Measurements from ENCODE around the gene TMEM131L. TPM values are rescaled to one million over a fixed set of nuclear protein-coding genes. Genes with fewer than 3 reads are reported as not detected.

Gene TMEM131L
- total RNA-seq, 3 donors from 2014 or later = 18.7 to 22.0 (median 19.5) TPM

GRCh38 chr4:153531976-153532626 lies 65.9 kb downstream of the TMEM131L start:
- DNase-seq (ENCODE audit: low spot score in 2 of 2) = no peak
- intact Hi-C loops (cut with DNase I; ENCODE audit: low total_unique reads) = no loop called here
- H3K27ac ChIP-seq = no peak overlapping the region
- TF ChIP-seq POLR2A (IDR thresholded peaks at IDR 0.05) = no peak
- TF ChIP-seq POLR2AphosphoS5 (IDR thresholded peaks at IDR 0.05) = no peak
- TF ChIP-seq CTCF (IDR thresholded peaks at IDR 0.05) = no peak
- H3K36me3 ChIP-seq = no peaks in the 10 kb centered on the region
- H3K4me1 ChIP-seq = no peaks in the 10 kb centered on the region
- H3K27me3 ChIP-seq = no peaks in the 10 kb centered on the region
- H3K9me3 ChIP-seq = no peaks in the 10 kb centered on the region
- no peak overlapping the region for H3K4me3 ChIP-seq

- H3K4me3 ChIP-seq = no peak overlapping the region
- H3K4me1 ChIP-seq = no peaks in the 10 kb centered on the region
- TF ChIP-seq POLR2A (IDR thresholded peaks at IDR 0.05) (no peak), CTCF (IDR thresholded peaks at IDR 0.05) (no peak), POLR2AphosphoS5 (IDR thresholded peaks at IDR 0.05) (no peak)
Observed at GRCh38 chr4:153532636-153533035, 66.5 kb downstream of the TMEM131L start.

GRCh38 chr4:153533387-153533786 lies 67.2 kb downstream of the TMEM131L start:
- no peak for TF ChIP-seq CTCF (IDR thresholded peaks at IDR 0.05)
- no peak for TF ChIP-seq POLR2A (IDR thresholded peaks at IDR 0.05)
- no peak for TF ChIP-seq POLR2AphosphoS5 (IDR thresholded peaks at IDR 0.05)
- Histone ChIP-seq H3K4me1 (no peaks in the 10 kb centered on the region), H3K36me3 (no peaks in the 10 kb centered on the region), H3K27ac (no peak overlapping the region), H3K4me3 (no peak overlapping the region), H3K27me3 (no peaks in the 10 kb centered on the region), H3K9me3 (no peaks in the 10 kb centered on the region)
- intact Hi-C loops (cut with DNase I; ENCODE audit: low total_unique reads) = no loop called here
- DNase-seq (ENCODE audit: low spot score in 2 of 2) = no peak

More at GRCh38 chr4:153532636-153533035, 66.5 kb downstream of the TMEM131L start:
- Histone ChIP-seq H3K27me3 (no peaks in the 10 kb centered on the region), H3K36me3 (no peaks in the 10 kb centered on the region), H3K9me3 (no peaks in the 10 kb centered on the region), H3K27ac (no peak overlapping the region)
- DNase-seq (ENCODE audit: low spot score in 2 of 2) = no peak
- intact Hi-C loops (cut with DNase I; ENCODE audit: low total_unique reads) = no loop called here

- Histone ChIP-seq H3K27ac (no peak overlapping the region), H3K4me1 (no peaks in the 10 kb centered on the region), H3K4me3 (no peak overlapping the region), H3K27me3 (no peaks in the 10 kb centered on the region), H3K36me3 (no peaks in the 10 kb centered on the region), H3K9me3 (no peaks in the 10 kb centered on the region)
- DNase-seq (ENCODE audit: low spot score in 2 of 2) = no peak
- TF ChIP-seq POLR2A (IDR thresholded peaks at IDR 0.05) = no peak
- no peak for TF ChIP-seq CTCF (IDR thresholded peaks at IDR 0.05)
- TF ChIP-seq POLR2AphosphoS5 (IDR thresholded peaks at IDR 0.05) = no peak
- intact Hi-C loops (cut with DNase I; ENCODE audit: low total_unique reads) = no loop called here
Observed at GRCh38 chr4:153534792-153535629, 68.9 kb downstream of the TMEM131L start.
